Bone marrow (tissue), 2 donors: ENCODE measurements around the gene B3GAT3.
"Not testable (repeated sequence)": the region's sequence is repeated elsewhere in the genome, so short reads cannot be mapped to it uniquely, and the experiment has no call there.

Source experiments
- DNase-seq, 2 donors: peaks; one replicate each; lab custom pipeline; 2025; lab: John Stamatoyannopoulos, UW

The B3GAT3 gene

DNA sequence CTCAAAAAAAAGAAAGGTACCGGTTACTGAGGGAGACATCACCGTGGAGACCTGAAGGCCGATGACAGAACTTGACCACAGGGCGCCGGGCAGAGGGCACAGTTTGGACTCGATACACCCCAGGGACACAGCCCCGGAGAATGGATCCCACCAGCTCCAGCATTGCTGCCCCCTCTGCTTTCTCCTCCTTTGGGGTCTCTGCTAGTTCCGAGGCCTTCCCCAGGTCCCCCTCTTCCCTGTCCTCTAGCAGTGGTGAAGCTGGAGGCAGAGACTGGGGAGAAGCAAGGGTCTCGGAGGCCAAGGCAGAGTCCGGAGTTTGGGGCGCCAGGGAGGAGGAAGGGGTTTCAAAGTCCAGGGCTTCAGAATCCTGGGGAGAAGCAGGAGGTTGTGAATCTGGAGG is 43.2 kb downstream of the B3GAT3 start:
- no peak for DNase-seq

DNA sequence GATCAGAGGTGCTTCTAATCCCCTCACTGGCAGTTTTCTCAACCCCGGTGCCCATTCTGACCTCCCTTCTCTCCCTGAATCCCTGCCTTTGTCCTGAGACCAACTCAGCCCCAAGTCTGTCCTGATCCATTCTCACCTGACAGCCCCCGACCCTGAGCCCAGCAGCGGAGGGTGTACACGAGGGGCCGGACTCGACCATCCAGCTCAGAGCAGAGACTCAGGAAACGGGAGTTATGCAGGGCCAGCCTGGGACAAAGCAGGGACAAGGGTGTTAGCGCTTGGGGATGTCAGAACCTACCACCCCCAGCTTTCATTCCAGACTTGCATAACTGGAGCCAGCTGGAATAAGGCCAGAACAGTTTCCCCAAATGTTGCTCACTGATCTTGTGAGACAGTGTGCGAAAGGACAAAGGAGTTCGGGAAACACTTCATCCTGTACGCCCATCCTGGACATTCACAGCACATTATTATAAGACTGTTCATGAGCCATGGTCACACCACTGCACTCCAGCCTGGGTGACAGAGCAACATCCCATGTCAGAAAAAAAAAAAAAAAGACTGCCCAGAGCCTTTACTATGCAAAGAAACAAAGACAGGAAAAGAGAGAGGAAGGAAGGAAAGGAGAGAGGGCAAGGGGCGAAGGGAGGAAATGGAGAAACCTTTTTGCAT is 44.6 kb downstream of the B3GAT3 start:
- no peak for DNase-seq

DNA sequence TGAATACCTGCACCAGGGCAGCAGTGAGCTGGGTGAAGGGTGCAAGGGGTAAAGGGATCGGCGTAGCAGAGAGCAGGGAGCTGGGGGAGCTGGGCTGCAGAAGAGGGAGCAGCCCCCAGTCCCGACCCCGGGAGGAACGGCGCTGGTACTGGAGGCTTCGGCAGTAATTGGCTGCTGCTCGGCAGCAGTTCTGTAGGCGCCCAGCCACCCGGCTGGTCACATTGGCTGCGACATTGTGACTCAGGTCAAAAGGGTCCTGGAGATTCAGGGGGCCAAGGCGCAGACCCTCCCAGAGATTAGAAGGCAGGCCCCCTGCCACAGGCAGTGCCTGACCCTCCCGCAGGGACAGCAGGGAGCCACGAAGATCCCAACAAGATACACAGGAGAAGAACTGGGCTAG is 45.9 kb downstream of the B3GAT3 start:
- DNase-seq, result no peak

DNA sequence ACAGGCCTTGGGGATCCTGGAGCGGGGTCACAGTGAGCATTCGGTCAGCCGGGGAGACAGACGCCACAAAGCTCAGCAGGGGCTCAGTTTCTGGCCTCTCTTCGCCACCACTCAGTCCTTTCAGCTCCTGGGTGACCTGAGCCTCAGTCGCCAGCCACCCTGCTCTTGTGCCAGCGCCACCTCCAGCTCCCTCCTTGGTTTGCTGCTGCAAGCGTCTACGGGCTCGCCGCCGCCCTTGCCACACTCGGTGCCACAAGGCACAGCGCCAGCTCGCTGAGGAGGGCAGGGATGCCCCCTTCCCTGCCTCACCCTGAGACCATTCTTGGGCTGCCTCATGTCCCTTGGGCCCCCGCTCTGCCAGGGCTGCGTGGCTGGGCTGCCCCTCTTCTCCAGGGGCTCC is 46.6 kb downstream of the B3GAT3 start:
- DNase-seq, result no peak

DNA sequence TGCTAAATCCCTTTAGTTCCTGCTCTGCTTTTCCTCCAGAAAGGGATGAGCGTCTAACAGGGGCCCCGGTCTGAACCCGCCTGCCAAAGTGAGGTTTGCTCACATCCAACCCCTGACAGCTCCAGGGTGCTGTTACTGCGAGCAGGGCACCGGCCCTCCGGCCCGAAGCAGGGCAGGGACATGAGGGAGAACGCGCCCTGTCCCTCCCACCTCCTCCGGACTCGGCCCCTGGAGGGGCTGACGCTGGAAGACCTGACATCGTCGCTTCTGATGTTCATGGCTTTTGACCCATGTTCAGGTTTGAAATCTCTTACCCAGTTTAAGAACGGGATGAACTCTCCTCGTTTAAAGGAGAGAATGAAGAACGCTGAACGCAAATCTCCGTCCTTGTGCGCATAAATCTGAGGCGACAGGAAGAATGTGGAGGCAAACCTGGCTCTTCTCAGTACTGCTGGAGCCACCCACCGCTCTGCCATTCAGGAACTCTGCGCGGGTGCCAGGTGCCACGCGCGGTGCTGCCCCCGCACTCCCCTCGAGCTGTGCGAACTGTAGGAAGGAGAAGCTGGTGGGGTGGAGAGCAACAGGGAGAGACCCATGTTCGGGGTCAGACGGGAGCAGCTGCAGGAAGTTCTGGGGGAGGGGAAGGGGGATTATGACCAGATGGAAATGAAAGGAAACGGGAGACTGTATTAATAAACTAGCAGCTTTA is 47.3 kb downstream of the B3GAT3 start:
- DNase-seq, result no peak

DNA sequence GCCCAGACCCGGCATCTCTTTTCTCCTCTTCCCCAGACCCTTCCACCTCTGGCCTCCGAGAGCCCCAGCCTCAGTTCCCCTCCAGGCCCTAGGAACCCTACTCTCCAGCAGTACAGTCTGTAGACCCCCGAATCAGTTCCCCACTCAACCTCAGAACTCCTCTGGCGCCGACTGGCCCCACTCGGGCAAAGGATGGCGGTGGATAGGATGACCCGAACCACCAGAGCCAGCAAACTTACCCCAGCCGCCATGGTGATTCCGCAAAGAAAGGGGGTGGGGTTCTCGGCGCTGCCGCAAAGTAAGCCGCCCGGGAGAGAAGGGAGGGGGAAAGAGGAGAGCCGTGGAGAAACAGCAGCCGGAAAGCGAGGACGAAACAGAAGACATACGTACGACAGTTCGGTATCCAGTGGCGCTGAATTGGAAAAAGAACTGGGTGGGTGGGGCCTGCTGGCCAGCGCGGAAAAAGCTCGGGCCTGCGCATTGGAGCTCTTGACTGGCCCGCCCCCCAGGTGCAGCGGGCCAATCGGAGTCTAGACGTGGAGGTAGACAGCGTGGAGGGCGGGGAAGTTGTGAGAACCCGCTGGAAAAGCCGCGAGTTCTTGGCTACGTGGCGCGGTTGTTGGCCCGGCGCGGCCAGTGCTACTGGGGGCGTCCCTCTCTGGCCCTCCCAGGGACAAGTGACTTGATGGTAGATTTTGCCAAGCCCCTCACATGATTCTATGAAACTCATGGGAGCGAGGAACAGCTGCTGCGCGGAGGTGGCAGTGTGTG is 48.0 kb downstream of the B3GAT3 start, which contains the start of gene EEF1G:
TSS of gene EEF1G (minus strand) at position 300 of the 771 bp plus-strand sequence. CDS start at position 251, 49 bp downstream.
- peak; percentile 84 to 100 for DNase-seq

DNA sequence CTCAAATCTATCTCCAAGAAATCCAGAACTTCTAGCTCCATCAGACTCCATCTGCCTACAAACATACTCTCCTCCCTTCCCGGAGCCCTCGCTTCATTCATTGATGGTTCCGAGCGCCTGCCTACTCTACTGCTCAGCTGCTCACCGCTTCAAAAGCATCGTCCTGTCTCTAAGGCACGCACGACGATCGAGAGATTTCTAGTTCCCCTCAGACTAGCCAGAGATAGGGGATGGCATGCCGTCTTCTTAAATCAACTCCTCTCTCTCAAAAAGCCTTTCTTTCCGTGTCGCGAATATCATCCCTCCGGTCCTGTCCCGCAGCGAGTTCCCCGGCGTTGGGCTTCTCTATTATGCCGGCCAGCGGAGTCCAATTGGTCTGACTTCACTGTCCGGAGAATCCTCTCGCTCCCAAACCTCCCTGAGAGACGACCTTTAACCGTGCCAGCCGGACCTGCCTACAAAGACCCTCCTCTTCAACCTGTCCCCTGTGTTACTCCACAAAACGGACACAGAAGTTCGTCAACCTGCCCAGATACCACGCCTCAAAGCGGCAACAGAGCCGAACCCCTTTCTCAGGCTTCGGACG is 48.7 kb downstream of the B3GAT3 start:
- no peak for DNase-seq

DNA sequence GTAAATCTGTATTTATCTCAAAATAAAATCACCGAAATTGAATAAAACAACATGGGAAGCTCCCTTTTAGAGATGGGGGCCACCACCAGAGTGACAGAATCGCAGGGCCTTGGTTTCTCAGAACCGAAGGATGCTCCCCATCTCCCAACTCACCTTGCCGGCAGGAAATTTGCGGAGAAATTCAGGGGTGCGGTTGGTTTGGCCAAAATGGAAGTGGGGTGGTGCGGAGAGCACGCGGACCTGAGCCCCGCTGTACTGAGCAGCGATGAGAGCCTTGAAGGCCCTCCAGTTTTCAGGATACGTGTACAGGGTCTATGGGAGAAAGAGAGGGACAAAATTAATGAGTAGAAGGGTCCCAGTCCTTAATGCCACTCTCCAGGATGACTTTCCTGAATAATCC is 49.4 kb downstream of the B3GAT3 start:
- DNase-seq, result no peak

DNA sequence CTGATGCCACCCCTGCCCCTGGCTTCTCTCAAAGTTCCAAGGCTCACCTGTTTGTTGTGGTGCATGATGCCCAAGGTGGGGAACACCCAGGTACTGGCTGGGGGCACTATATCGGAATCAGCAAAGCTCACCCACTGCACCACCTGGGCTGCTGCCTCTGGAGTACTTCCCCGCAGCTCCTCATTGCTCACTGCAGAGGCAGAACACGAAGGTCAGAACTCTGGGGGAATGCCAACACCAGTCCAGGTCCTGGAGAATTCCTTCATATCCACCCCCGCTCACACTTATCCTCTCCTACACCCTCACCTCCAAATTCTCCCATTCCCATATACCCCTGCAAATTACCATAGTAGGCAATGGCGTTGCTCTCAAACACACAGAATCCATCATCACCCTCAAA is 50.3 kb downstream of the B3GAT3 start:
- DNase-seq, result not testable (repeated sequence)

DNA sequence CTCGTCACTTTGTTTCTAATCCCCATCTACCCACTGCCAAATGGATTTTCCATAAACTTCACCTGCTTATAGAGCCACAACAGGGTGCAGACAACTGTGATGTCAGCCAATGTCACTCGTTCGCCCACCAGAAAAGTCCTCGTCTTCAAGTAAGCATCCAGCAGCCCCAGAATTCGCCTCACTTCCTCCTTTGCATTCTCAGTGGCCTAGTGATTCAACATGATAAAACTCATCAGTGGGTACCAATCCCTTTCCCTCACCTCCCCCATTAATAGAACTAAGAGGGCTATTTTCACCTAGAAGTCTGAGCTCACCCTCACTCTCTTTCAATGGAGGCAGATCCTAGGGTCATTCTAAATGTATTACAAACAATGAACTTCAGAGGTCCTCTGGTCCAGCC is 50.9 kb downstream of the B3GAT3 start:
- not testable (repeated sequence) for DNase-seq

DNA sequence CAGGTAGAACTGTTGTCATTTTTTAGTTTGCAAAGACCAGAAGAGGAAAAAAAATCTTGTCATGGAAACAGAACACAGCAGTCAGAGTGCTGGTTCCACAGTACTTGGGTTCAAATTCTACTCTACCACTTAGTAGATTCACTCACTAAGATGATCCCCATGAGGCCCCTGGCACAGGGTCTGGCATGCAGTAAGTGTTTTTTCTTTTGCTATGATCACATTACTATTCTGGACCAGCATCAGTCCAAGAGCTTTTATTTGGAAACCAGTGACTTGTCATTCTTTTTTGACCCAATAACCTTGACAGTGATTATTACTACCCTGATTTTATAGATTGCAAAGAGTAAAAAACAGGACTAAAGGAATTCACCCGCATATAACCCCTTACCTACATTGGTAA is 52.2 kb downstream of the B3GAT3 start:
- no peak for DNase-seq

DNA sequence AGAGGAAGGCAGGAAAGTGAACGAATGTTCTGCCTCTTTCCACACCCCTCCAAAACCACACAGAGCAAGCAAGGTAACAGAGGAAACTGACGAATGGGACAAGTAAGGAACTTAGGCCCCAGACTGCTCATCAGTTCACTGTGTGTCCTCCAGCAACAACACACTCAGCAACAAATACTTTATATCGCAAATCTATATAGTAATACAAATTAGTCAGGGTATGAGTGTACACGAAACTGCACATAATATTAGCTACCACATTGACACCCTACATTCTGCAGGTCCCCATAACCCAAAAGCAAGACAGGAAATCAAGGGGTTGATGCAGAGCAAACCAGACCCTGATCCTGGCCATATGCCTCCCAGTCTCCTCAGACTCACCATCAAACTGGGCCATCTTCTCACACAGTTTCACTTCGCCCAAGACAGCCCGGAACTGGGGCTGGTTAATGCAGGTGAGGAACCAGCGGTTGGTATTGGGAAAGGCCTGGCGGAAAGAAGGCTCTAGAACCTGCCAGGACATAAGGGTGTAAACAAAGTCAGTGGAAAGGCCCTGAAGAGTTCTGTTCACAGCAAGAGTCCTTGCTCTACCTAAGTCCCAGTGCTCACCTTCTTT is 54.7 kb downstream of the B3GAT3 start:
- DNase-seq, result no peak

DNA sequence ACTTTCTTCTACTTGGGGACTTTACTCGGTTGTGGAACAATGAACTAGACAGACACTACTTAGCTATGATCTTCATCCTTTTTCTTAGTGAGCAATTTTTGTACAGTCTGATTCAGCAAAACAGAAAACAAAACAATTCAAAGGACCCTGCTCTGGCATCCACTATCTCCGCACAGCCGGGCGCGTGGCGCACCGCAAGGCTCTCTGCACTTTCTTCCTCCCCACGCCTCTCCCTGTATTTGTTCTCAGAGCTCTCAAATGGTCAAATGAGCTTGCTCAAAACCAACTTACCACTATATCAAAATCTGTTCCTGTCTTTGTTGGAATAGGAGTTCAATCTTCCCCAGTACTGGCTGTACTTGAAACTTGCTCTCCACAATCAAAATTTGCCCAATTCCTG is 55.5 kb downstream of the B3GAT3 start:
- DNase-seq, result no peak
